Parathyroid adenoma (tissue), 2 donors: Measurements from ENCODE around the gene CRYAB.
A peak's percentile ranks its signal among the peaks of the same experiment; 100 is the strongest.

Experiments used
- H2AFZ ChIP-seq: fragments of 300-600 bp; sonication (generic); one replicate; pipeline ENCODE4 v1.7.0; 2017; ENCODE audit warnings: antibody characterized with exemption, mild to moderate bottlenecking
- H3K27ac ChIP-seq: fragments of 300-600 bp; sonication (generic); one replicate; pipeline ENCODE4 v1.7.0; 2017
- H3K27me3 ChIP-seq: fragments of 300-600 bp; sonication (generic); one replicate; pipeline ENCODE4 v1.7.0; 2017; ENCODE audit warnings: low read length; ENCODE audit not compliant: control insufficient read depth, insufficient read depth
- H3K36me3 ChIP-seq: fragments of 300-600 bp; sonication (generic); one replicate; pipeline ENCODE4 v1.7.0; 2017; ENCODE audit warnings: low read length; ENCODE audit not compliant: control insufficient read depth, insufficient read depth
- H3K4me1 ChIP-seq: fragments of 300-600 bp; sonication (generic); one replicate; pipeline ENCODE4 v1.7.0; 2017; ENCODE audit warnings: control low read depth
- H3K4me2 ChIP-seq: fragments of 300-600 bp; sonication (generic); one replicate; pipeline ENCODE4 v1.7.0; 2017; ENCODE audit warnings: low read length
- H3K4me3 ChIP-seq: fragments of 300-600 bp; sonication (generic); one replicate; pipeline ENCODE4 v1.7.0; 2017; ENCODE audit warnings: low read depth, low read length
- H3K79me2 ChIP-seq: fragments of 300-600 bp; sonication (generic); one replicate; pipeline ENCODE4 v1.7.0; 2017; ENCODE audit warnings: control low read depth
- H3K9ac ChIP-seq: fragments of 300-600 bp; sonication (generic); one replicate; pipeline ENCODE4 v1.7.0; 2017; ENCODE audit warnings: mild to moderate bottlenecking
- H3K9me3 ChIP-seq: fragments of 300-600 bp; sonication (generic); one replicate; pipeline ENCODE4 v1.7.0; 2017; ENCODE audit warnings: low read length; ENCODE audit not compliant: control insufficient read depth
- CTCF ChIP-seq: fragments of 300-600 bp; sonication (generic); IDR thresholded peaks from one replicate; pipeline ENCODE4 v1.7.0; 2017; ENCODE audit warnings: antibody characterized with exemption, mild to moderate bottlenecking
- donor health status: primary hyperparathyroidism.

Gene CRYAB

DNA sequence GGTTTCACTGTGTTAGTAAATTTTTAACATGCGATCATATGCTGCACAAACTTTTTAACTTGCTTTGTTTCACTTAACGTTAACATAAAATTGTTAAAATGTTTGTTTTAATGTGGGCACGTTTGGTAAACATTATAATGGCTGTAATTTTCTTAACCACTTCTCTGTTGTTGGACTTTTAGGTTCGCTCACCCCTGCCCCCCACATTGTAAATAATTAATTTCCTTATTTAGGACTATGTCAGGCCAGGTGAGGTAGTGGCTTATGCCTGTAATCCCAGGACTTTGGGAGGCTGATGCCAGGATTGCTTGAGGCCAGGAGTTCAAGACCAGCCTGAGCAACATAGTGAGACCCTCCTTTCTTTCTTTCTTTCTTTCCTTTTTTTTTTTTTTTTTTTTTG, 18.9 kb upstream of the CRYAB start:
- no peak overlapping the region for H3K4me2 ChIP-seq
- H3K9me3 ChIP-seq: no peaks in the 10 kb centered on the region
- H3K4me3 ChIP-seq: no peak overlapping the region
- H3K27me3 ChIP-seq: no peaks in the 10 kb centered on the region
- H3K36me3 ChIP-seq: no peaks in the 10 kb centered on the region
- no peaks in the 10 kb centered on the region for H3K79me2 ChIP-seq
- H2AFZ ChIP-seq: no peak overlapping the region
- no peaks in the 10 kb centered on the region for H3K4me1 ChIP-seq
- no peak for TF ChIP-seq CTCF
- H3K27ac ChIP-seq: no peak overlapping the region
- H3K9ac ChIP-seq: no peak overlapping the region

GRCh38 chr11:111926505-111927391, 15.2 kb upstream of the CRYAB start:
- Histone ChIP-seq H3K4me1 (no peaks in the 10 kb centered on the region), H3K27ac (peak overlapping the region; percentile 83)

GRCh38 chr11:111925953-111926352, 14.4 kb upstream of the CRYAB start:
- no peaks in the 10 kb centered on the region for H3K4me1 ChIP-seq
- H3K27me3 ChIP-seq: no peaks in the 10 kb centered on the region
- no peak overlapping the region for H3K9ac ChIP-seq
- peak overlapping the region; percentile 83 for H3K27ac ChIP-seq
- H3K4me3 ChIP-seq: no peak overlapping the region
- H3K79me2 ChIP-seq: no peaks in the 10 kb centered on the region
- H3K36me3 ChIP-seq: no peaks in the 10 kb centered on the region
- H3K9me3 ChIP-seq: no peaks in the 10 kb centered on the region
- no peak overlapping the region for H2AFZ ChIP-seq
- no peak overlapping the region for H3K4me2 ChIP-seq
- no peak for TF ChIP-seq CTCF

More at GRCh38 chr11:111926505-111927391, 15.2 kb upstream of the CRYAB start:
- peak overlapping the region; percentile 43 for H3K4me3 ChIP-seq
- H3K9ac ChIP-seq: no peak overlapping the region
- peak overlapping the region; percentile 76 for H2AFZ ChIP-seq
- H3K79me2 ChIP-seq: no peaks in the 10 kb centered on the region
- H3K4me2 ChIP-seq: peak overlapping the region; percentile 69
- no peaks in the 10 kb centered on the region for H3K27me3 ChIP-seq
- H3K36me3 ChIP-seq: no peaks in the 10 kb centered on the region
- H3K9me3 ChIP-seq: no peaks in the 10 kb centered on the region
- TF ChIP-seq CTCF: no peak

DNA sequence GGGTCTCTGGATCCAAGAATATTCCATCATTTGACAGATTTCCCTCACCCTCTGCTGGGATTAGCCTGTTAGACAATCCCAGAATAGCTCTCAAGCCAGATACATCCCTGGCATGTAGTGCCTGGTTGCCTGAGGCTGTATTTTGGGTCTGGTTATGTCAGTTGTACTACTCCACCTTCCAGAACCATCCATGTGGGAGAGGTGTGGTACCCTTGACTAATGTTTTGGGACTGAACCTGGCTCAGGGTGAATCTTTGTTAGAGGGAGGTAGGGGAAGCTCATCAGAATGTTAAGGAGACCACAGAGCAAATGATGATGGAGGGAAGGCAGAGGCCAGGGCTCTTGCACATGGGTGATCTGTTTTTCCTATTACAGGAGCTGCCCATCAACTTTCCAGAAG, 12.4 kb upstream of the CRYAB start:
- no peak overlapping the region for H3K4me2 ChIP-seq
- no peak overlapping the region for H3K9ac ChIP-seq
- no peak overlapping the region for H2AFZ ChIP-seq
- H3K27ac ChIP-seq: peak overlapping the region; percentile 47
- H3K36me3 ChIP-seq: no peaks in the 10 kb centered on the region
- H3K79me2 ChIP-seq: no peaks in the 10 kb centered on the region
- H3K4me1 ChIP-seq: no peaks in the 10 kb centered on the region
- H3K9me3 ChIP-seq: no peaks in the 10 kb centered on the region
- H3K4me3 ChIP-seq: no peak overlapping the region
- H3K27me3 ChIP-seq: no peaks in the 10 kb centered on the region
- no peak for TF ChIP-seq CTCF
